Calu3 (cell line): ENCODE measurements around the gene CHMP6. TPM values are rescaled to one million over a fixed set of nuclear protein-coding genes. Genes with fewer than 3 reads are reported as not detected.

Experiments
- BruUV-seq: library from RNA; stranded (reverse); fragments of 400-500 nt; replicated peaks from 2 replicates; lab custom pipeline; 2021; lab: Mats Ljungman, UMichigan
- CTCF ChIA-PET: fragments of 300-600 bp; sonication (Branson Sonifier 250); formaldehyde crosslinking; loops from one replicate; lab custom pipeline; 2022; ENCODE audit warnings: antibody characterized with exemption; lab: Charles Lee
- DNase-seq: peaks from one replicate; pipeline ENCODE4 v3.0.0; 2022
- H3K27ac Mint-ChIP-seq: one replicate; pipeline ENCODE4 v1.8.0; 2022; ENCODE audit warnings: mixed read lengths; ENCODE audit not compliant: unreplicated experiment
- H3K27me3 Mint-ChIP-seq: one replicate; pipeline ENCODE4 v1.8.0; 2022; ENCODE audit warnings: mixed read lengths; ENCODE audit not compliant: unreplicated experiment
- H3K36me3 Mint-ChIP-seq: one replicate; pipeline ENCODE4 v1.8.0; 2022; ENCODE audit warnings: mild to moderate bottlenecking, moderate library complexity, mixed read lengths; ENCODE audit not compliant: insufficient read depth, unreplicated experiment
- H3K4me1 Mint-ChIP-seq: one replicate; pipeline ENCODE4 v1.8.0; 2022; ENCODE audit warnings: mild to moderate bottlenecking, low read depth, mixed read lengths; ENCODE audit not compliant: unreplicated experiment
- H3K4me3 Mint-ChIP-seq: one replicate; pipeline ENCODE4 v1.8.0; 2022; ENCODE audit warnings: mild to moderate bottlenecking, low read depth, moderate library complexity, mixed read lengths; ENCODE audit not compliant: unreplicated experiment
- H3K9me3 Mint-ChIP-seq: one replicate; pipeline ENCODE4 v1.8.0; 2022; ENCODE audit warnings: low read depth, mixed read lengths; ENCODE audit not compliant: unreplicated experiment
- intact Hi-C: fragments of 100-400 bp; cut with micrococcal nuclease; formaldehyde crosslinking; loops from one replicate; pipeline ENCODE4 v1.10.0; 2022; ENCODE audit not compliant: unreplicated experiment
- total RNA-seq: library from RNA; stranded (reverse); gene quantifications from 2 replicates; pipeline ENCODE4 v1.2.3, GENCODE V29; 2022
- TF ChIP-seq, protein P1 (sequence below): fragments of 200-600 bp; IDR thresholded peaks from one replicate; pipeline ENCODE4 v1.8.0; 2022; ENCODE audit warnings: antibody characterized with exemption; ENCODE audit not compliant: unreplicated experiment

Gene CHMP6
- total RNA-seq, 1 experiment from 2014 or later, result 27.9 TPM

GRCh38 chr17:80952291-80952690 lies 39.4 kb upstream of the CHMP6 start:
- H3K36me3 Mint-ChIP-seq, result peaks cover 18% of the 10 kb centered on the region
- no peak overlapping the region for H3K4me3 Mint-ChIP-seq
- TF ChIP-seq, protein P1, sequence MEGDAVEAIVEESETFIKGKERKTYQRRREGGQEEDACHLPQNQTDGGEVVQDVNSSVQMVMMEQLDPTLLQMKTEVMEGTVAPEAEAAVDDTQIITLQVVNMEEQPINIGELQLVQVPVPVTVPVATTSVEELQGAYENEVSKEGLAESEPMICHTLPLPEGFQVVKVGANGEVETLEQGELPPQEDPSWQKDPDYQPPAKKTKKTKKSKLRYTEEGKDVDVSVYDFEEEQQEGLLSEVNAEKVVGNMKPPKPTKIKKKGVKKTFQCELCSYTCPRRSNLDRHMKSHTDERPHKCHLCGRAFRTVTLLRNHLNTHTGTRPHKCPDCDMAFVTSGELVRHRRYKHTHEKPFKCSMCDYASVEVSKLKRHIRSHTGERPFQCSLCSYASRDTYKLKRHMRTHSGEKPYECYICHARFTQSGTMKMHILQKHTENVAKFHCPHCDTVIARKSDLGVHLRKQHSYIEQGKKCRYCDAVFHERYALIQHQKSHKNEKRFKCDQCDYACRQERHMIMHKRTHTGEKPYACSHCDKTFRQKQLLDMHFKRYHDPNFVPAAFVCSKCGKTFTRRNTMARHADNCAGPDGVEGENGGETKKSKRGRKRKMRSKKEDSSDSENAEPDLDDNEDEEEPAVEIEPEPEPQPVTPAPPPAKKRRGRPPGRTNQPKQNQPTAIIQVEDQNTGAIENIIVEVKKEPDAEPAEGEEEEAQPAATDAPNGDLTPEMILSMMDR, result no peak
- BruUV-seq, result no TSS peak
- H3K27me3 Mint-ChIP-seq, result no peaks in the 10 kb centered on the region
- H3K27ac Mint-ChIP-seq, result no peak overlapping the region
- H3K9me3 Mint-ChIP-seq, result no peaks in the 10 kb centered on the region
- intact Hi-C loops, result no loop called here
- DNase-seq, result no peak
- H3K4me1 Mint-ChIP-seq, result no peaks in the 10 kb centered on the region
- CTCF ChIA-PET, result no interaction called here

DNA sequence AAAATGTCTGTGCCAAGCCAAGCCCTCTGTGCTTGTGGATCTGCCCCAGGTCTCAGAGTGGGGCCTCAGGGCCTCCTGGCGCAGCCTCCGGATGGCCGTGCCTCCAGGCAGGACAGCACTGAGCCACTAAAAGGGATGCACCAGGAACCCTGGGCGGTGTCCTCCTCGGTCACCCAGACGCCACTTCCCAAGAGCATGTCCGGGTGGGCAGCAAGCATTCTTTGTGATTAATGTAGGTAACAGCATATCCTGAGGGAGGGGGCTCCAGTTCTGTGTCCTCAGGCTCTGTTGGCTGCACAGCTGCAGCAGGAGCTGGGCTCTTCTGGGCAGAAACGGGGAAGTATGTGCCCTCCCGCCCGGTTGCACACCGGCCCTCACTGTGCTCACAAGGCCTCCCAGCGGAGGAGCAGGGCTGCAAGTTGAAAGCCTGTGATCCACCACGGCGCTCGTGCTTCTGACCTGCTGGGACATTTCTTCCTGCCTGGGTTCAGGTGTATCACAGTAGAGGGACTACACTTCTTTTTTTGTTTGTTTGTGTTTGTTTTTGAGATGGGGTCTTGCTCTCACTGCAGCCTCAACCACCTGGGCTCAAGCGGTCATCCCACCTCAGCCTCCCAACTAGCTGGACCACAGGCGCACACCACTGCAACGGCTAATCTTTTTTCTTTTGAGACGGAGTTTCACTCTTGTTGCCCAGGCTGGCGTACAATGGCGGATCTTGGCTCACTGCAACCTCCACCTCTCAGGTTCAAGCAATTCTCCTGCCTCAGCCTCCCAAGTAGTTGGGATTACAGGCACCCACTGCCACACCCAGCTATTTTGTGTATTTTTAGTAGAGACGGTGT lies 37.9 kb upstream of the CHMP6 start:
- no peak for DNase-seq
- Mint-ChIP-seq H3K27me3 (no peaks in the 10 kb centered on the region), H3K36me3 (peaks cover 14% of the 10 kb centered on the region), H3K27ac (no peak overlapping the region), H3K9me3 (no peaks in the 10 kb centered on the region), H3K4me3 (no peak overlapping the region), H3K4me1 (no peaks in the 10 kb centered on the region)
- BruUV-seq, result no TSS peak
- CTCF ChIA-PET, result no interaction called here
- intact Hi-C loops, result no loop called here
- TF ChIP-seq, protein P1, result no peak

DNA sequence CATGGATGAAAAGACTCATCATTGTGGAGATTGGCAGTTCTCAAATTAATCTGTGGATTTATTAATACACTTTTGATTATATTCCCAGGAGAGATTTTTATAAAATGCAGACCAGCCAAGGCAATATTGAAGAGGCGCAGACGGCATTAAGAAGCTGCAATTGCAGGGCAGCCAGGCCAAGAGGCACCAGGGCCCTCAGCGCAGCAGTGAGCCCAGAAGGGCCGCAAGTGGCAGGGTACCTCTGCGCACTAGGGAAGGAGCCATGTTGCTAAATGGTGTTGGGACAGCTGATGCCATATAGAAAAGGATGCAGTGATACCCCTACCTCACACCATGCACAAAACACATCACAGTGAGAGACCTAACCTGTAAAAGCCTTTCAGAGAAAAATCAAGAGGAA lies 36.6 kb upstream of the CHMP6 start:
- no peaks in the 10 kb centered on the region for H3K27me3 Mint-ChIP-seq
- H3K9me3 Mint-ChIP-seq, result no peaks in the 10 kb centered on the region
- TF ChIP-seq, protein P1, result no peak
- BruUV-seq, result no TSS peak
- no peaks in the 10 kb centered on the region for H3K4me1 Mint-ChIP-seq
- intact Hi-C loops, result no loop called here
- H3K27ac Mint-ChIP-seq, result no peak overlapping the region
- CTCF ChIA-PET, result no interaction called here
- H3K36me3 Mint-ChIP-seq, result peaks cover 7% of the 10 kb centered on the region
- H3K4me3 Mint-ChIP-seq, result no peak overlapping the region
- DNase-seq, result no peak

DNA sequence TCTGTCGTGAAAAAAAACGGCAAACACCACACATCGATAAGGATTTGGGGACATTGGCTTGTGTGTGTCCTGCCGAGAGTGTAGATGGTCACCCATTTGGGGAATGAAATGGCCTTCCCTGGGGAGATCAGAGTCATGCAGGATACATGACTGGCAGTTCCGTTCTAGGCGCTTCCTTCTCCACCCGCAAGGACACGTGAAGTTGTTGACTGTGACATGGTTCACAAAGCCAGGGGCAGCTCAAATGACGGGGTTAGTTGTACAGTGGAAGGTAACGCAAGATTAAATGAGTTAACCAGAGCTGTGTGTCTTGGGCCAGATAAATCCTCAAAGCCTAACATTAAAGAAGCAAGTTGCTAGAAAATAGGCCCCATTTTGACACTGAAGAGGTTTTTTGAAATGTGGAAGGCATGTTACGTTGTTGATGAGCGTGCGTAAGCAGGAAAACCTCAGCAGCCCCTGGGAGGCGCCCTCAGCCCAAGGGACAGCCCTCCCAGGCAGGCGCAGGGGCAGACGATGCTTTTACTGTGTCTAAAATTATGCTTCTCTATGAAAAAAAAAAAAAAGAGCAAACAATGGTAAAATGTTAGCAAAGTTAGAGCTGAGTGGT lies 35.9 kb upstream of the CHMP6 start:
- H3K4me1 Mint-ChIP-seq, result no peaks in the 10 kb centered on the region
- H3K9me3 Mint-ChIP-seq, result no peaks in the 10 kb centered on the region
- CTCF ChIA-PET, result interaction anchor here (0.7 kb wide), 1 partner anchor 312 kb away, joined by 3 read pairs; no protein-coding TSS in a partner anchor
- H3K4me3 Mint-ChIP-seq, result no peak overlapping the region
- DNase-seq, result no peak
- TF ChIP-seq, protein P1, result no peak
- H3K27ac Mint-ChIP-seq, result no peak overlapping the region
- no peaks in the 10 kb centered on the region for H3K27me3 Mint-ChIP-seq
- H3K36me3 Mint-ChIP-seq, result peaks cover 3% of the 10 kb centered on the region
- BruUV-seq, result no TSS peak
- intact Hi-C loops, result no loop called here
